GM12878 (cell line): ENCODE results near the gene ELL2. TPM values are rescaled to one million over a fixed set of nuclear protein-coding genes. Genes with fewer than 3 reads are reported as not detected.

Experiments
- CREB1 ChIP-seq: IDR thresholded peaks from 2 replicates; pipeline ENCODE4 v1.6.1; 2012; ENCODE audit warnings: low read depth, mild to moderate bottlenecking, inconsistent platforms
- CREM ChIP-seq: IDR thresholded peaks from 2 replicates; pipeline ENCODE4 v1.6.1; 2014; ENCODE audit warnings: antibody characterized with exemption, low read depth
- DPF2 ChIP-seq: fragments of 450-650 bp; IDR thresholded peaks from 2 replicates; pipeline ENCODE4 v1.6.1; 2017; ENCODE audit warnings: mild to moderate bottlenecking
- KDM1A ChIP-seq: fragments of 200-600 bp; sonication (generic); IDR thresholded peaks from 2 replicates; pipeline ENCODE4 v1.6.1; 2016; ENCODE audit warnings: borderline replicate concordance
- MEF2A ChIP-seq: IDR thresholded peaks from 2 replicates; pipeline ENCODE4 v1.6.1; 2011; ENCODE audit warnings: low read depth, mild to moderate bottlenecking, low read length, moderate library complexity; ENCODE audit not compliant: insufficient read depth
- MLLT1 ChIP-seq: fragments of 450-650 bp; IDR thresholded peaks from 2 replicates; pipeline ENCODE4 v1.6.1; 2016; ENCODE audit warnings: mild to moderate bottlenecking
- MTA2 ChIP-seq: fragments of 450-650 bp; IDR thresholded peaks from 2 replicates; pipeline ENCODE4 v1.6.1; 2016; ENCODE audit warnings: low read depth, mild to moderate bottlenecking, moderate library complexity
- MXI1 ChIP-seq: fragments of 150-350 bp; IDR thresholded peaks from 2 replicates; pipeline ENCODE4 v1.6.1; 2011; ENCODE audit warnings: low read depth, mild to moderate bottlenecking, inconsistent platforms, low read length, improper control_type of control experiment
- NR2C2 ChIP-seq: IDR thresholded peaks from 2 replicates; pipeline ENCODE4 v1.6.1; 2011; ENCODE audit warnings: borderline replicate concordance, low read depth; ENCODE audit not compliant: control insufficient read depth, insufficient read length
- PAX5 ChIP-seq: IDR thresholded peaks from 2 replicates; pipeline ENCODE4 v1.6.1; 2011; ENCODE audit warnings: low read depth, low read length, borderline replicate concordance
- POLR2A ChIP-seq: IDR thresholded peaks from 2 replicates; pipeline ENCODE4 v1.6.1; 2011; ENCODE audit warnings: low read depth, mild to moderate bottlenecking, low read length
- RBBP5 ChIP-seq: fragments of 200-600 bp; sonication (generic); conservative IDR thresholded peaks from 2 replicates; pipeline ENCODE4 v1.6.1; 2016
- RFX5 ChIP-seq: IDR thresholded peaks from 2 replicates; pipeline ENCODE4 v1.6.1; 2011; ENCODE audit warnings: low read depth, low read length, improper control_type of control experiment
- RUNX3 ChIP-seq: IDR thresholded peaks from 2 replicates; pipeline ENCODE4 v1.6.1; 2012; ENCODE audit warnings: low read length, inconsistent platforms
- SMAD1 ChIP-seq: fragments of 450-650 bp; IDR thresholded peaks from 2 replicates; pipeline ENCODE4 v1.6.1; 2018; ENCODE audit warnings: mild to moderate bottlenecking, low read depth; ENCODE audit not compliant: partially characterized antibody
- SPI1 ChIP-seq: IDR thresholded peaks from 2 replicates; pipeline ENCODE4 v1.6.1; 2011; ENCODE audit warnings: low read depth, mild to moderate bottlenecking, low read length, moderate library complexity, borderline replicate concordance; ENCODE audit not compliant: insufficient read depth
- SREBF2 ChIP-seq: IDR thresholded peaks from 2 replicates; pipeline ENCODE4 v1.6.1; 2012; ENCODE audit warnings: mild to moderate bottlenecking, low read length
- STAT1 ChIP-seq: fragments of 450-650 bp; conservative IDR thresholded peaks from 2 replicates; pipeline ENCODE4 v1.6.1; 2014; ENCODE audit warnings: antibody characterized with exemption, mild to moderate bottlenecking
- STAT3 ChIP-seq: IDR thresholded peaks from 2 replicates; pipeline ENCODE4 v1.6.1; 2011; ENCODE audit warnings: low read depth, low read length, improper control_type of control experiment
- SUZ12 ChIP-seq: fragments of 200-600 bp; sonication (generic); IDR thresholded peaks from one replicate; pipeline ENCODE4 v1.6.1; 2018; ENCODE audit warnings: antibody characterized with exemption, mild to moderate bottlenecking; ENCODE audit not compliant: unreplicated experiment
- TAF1 ChIP-seq: IDR thresholded peaks from 2 replicates; pipeline ENCODE4 v1.6.1; 2011; ENCODE audit warnings: mild to moderate bottlenecking, low read depth, low read length, borderline replicate concordance
- TARDBP ChIP-seq: IDR thresholded peaks from 2 replicates; pipeline ENCODE4 v1.6.1; 2016; ENCODE audit warnings: borderline replicate concordance
- ZBED1 ChIP-seq: IDR thresholded peaks from 2 replicates; pipeline ENCODE4 v1.6.1; 2016; ENCODE audit warnings: borderline replicate concordance
- ZNF207 ChIP-seq: fragments of 450-650 bp; IDR thresholded peaks from 2 replicates; pipeline ENCODE4 v1.6.1; 2014; ENCODE audit warnings: antibody characterized with exemption, mild to moderate bottlenecking, borderline replicate concordance
- ZNF384 ChIP-seq: IDR thresholded peaks from 2 replicates; pipeline ENCODE4 v1.6.1; 2012; ENCODE audit warnings: low read depth, mild to moderate bottlenecking, low read length, improper control_type of control experiment, borderline replicate concordance
- ZZZ3 ChIP-seq: IDR thresholded peaks from 2 replicates; pipeline ENCODE4 v1.6.1; 2011; ENCODE audit warnings: low read depth; ENCODE audit not compliant: control insufficient read depth, insufficient read length
- polyA plus RNA-seq, 11 experiments: library from polyadenylated mRNA; depleted of rRNA in 4 of 11; unstranded in 6 of 11; stranded (reverse) in 5 of 11; fragments of >200 nt; fragmentation: Nextera tagmentation in 4 of 11; fragmentation: Illumina TruSeq in 1 of 11; extraction: Ambion mirVana in 4 of 11; extraction: Trizol in 1 of 11; gene quantifications; 1 replicate in 1 of 11; 2 replicates in 10 of 11; pipeline versions ENCODE4 v1.2.1 to v1.2.3, GENCODE V29; 2011 to 2016; ENCODE audit warnings: inconsistent platforms in 2 of 11, missing spikeins in 2 of 11, low read depth in 1 of 11
- total RNA-seq, 4 experiments: library from RNA; depleted of rRNA in 3 of 4; stranded (reverse); fragments of >200 nt in 3 of 4; fragmentation: Illumina TruSeq in 1 of 4; extraction: Trizol in 1 of 4; gene quantifications; 2 replicates each; pipeline versions ENCODE4 v1.2.1 to v1.2.3, GENCODE V29; 2013 to 2021
- TF ChIP-seq, protein P1 (sequence below): IDR thresholded peaks from 2 replicates; pipeline ENCODE4 v1.6.1; 2012; ENCODE audit warnings: mild to moderate bottlenecking, low read depth, low read length
- TF ChIP-seq, protein P2 (sequence below): fragments of 450-650 bp; IDR thresholded peaks from 2 replicates; pipeline ENCODE4 v1.6.1; 2016; ENCODE audit warnings: mild to moderate bottlenecking

Gene ELL2
- total and polyA plus RNA-seq, 10 of the 15 experiments (the other 5 are each of a cell fraction or from before 2014, with no cell fraction given), result 24.2 to 91.4 (median 57.4) TPM

GRCh38 chr5:95961617-95962474, at the start of gene ELL2 (continued):
- TF ChIP-seq SMAD1, result no peak
- no peak for TF ChIP-seq ZNF207
- TF ChIP-seq CREM, result peak; percentile 99
- TF ChIP-seq SPI1, result no peak
- peak; percentile 41 for TF ChIP-seq MXI1
- TF ChIP-seq, protein P1, sequence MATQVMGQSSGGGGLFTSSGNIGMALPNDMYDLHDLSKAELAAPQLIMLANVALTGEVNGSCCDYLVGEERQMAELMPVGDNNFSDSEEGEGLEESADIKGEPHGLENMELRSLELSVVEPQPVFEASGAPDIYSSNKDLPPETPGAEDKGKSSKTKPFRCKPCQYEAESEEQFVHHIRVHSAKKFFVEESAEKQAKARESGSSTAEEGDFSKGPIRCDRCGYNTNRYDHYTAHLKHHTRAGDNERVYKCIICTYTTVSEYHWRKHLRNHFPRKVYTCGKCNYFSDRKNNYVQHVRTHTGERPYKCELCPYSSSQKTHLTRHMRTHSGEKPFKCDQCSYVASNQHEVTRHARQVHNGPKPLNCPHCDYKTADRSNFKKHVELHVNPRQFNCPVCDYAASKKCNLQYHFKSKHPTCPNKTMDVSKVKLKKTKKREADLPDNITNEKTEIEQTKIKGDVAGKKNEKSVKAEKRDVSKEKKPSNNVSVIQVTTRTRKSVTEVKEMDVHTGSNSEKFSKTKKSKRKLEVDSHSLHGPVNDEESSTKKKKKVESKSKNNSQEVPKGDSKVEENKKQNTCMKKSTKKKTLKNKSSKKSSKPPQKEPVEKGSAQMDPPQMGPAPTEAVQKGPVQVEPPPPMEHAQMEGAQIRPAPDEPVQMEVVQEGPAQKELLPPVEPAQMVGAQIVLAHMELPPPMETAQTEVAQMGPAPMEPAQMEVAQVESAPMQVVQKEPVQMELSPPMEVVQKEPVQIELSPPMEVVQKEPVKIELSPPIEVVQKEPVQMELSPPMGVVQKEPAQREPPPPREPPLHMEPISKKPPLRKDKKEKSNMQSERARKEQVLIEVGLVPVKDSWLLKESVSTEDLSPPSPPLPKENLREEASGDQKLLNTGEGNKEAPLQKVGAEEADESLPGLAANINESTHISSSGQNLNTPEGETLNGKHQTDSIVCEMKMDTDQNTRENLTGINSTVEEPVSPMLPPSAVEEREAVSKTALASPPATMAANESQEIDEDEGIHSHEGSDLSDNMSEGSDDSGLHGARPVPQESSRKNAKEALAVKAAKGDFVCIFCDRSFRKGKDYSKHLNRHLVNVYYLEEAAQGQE, result no peak
- no peak for TF ChIP-seq MLLT1
- peak; percentile 90 for TF ChIP-seq TAF1
- TF ChIP-seq ZBED1, result no peak
- TF ChIP-seq RUNX3, result no peak
- TF ChIP-seq PAX5, result no peak
- TF ChIP-seq STAT3, result no peak
- peak; percentile 11 for TF ChIP-seq DPF2
- no peak for TF ChIP-seq TARDBP
- TF ChIP-seq CREB1, result peak; percentile 100
- no peak for TF ChIP-seq RBBP5
- TF ChIP-seq, protein P2, sequence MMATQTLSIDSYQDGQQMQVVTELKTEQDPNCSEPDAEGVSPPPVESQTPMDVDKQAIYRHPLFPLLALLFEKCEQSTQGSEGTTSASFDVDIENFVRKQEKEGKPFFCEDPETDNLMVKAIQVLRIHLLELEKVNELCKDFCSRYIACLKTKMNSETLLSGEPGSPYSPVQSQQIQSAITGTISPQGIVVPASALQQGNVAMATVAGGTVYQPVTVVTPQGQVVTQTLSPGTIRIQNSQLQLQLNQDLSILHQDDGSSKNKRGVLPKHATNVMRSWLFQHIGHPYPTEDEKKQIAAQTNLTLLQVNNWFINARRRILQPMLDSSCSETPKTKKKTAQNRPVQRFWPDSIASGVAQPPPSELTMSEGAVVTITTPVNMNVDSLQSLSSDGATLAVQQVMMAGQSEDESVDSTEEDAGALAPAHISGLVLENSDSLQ, result peak; percentile 29; the same call in 1 of the 2 replicates
- no peak for TF ChIP-seq SUZ12
- TF ChIP-seq MEF2A, result 0 out of 2 replicates have a peak, but pooled peaks have one; percentile 6
- no peak for TF ChIP-seq KDM1A
- TF ChIP-seq POLR2A, result peak; percentile 79
- no peak for TF ChIP-seq NR2C2
- no peak; the same call in 1 of the 2 replicates for TF ChIP-seq STAT1
- no peak for TF ChIP-seq ZZZ3
- peak; percentile 32 for TF ChIP-seq MTA2
- TF ChIP-seq ZNF384, result no peak
- no peak for TF ChIP-seq SREBF2
- TF ChIP-seq RFX5, result 0 out of 2 replicates have a peak, but pooled peaks have one; percentile 27
